DOHH2 (cell line): ENCODE data around the gene SLC9A9.

Source experiments
- H3F3A ChIP-seq: fragments of 200-600 bp; sonication (generic), shearing (Covaris generic); 2 replicates; pipeline ENCODE4 v1.6.0; 2016; ENCODE audit warnings: antibody characterized with exemption, mild to moderate bottlenecking; ENCODE audit not compliant: control insufficient read depth, insufficient read depth
- H3K27ac ChIP-seq: fragments of 200-600 bp; sonication (generic); 2 replicates; pipeline ENCODE4 v1.5.1; 2014; ENCODE audit warnings: low read depth, mild to moderate bottlenecking, low read length, moderate library complexity
- H3K27me3 ChIP-seq: fragments of 200-600 bp; sonication (generic); 2 replicates; pipeline ENCODE4 v1.6.1; 2014; ENCODE audit warnings: mild to moderate bottlenecking, low read length, mixed read lengths; ENCODE audit not compliant: control insufficient read depth
- H3K36me3 ChIP-seq: fragments of 200-600 bp; sonication (generic); 2 replicates; pipeline ENCODE4 v1.6.1; 2014; ENCODE audit warnings: mild to moderate bottlenecking, low read length, moderate library complexity, mixed read lengths; ENCODE audit not compliant: control insufficient read depth
- H3K4me1 ChIP-seq: fragments of 200-600 bp; sonication (generic); 2 replicates; pipeline ENCODE4 v1.6.1; 2014; ENCODE audit warnings: mild to moderate bottlenecking, low read length, mixed read lengths; ENCODE audit not compliant: control insufficient read depth
- H3K4me2 ChIP-seq: fragments of 200-600 bp; sonication (generic); 2 replicates; pipeline ENCODE4 v1.6.0; 2014; ENCODE audit warnings: mild to moderate bottlenecking, low read length, moderate library complexity
- H3K4me3 ChIP-seq: fragments of 200-600 bp; sonication (generic); 2 replicates; pipeline ENCODE4 v1.5.1; 2014; ENCODE audit warnings: mild to moderate bottlenecking, low read length, mixed read lengths
- H3K79me2 ChIP-seq: fragments of 200-600 bp; sonication (generic); 2 replicates; pipeline ENCODE4 v1.6.1; 2014; ENCODE audit warnings: mild to moderate bottlenecking, low read length, mixed read lengths; ENCODE audit not compliant: control insufficient read depth
- H3K9me2 ChIP-seq: fragments of 200-600 bp; sonication (generic); replicated peaks from 2 replicates; pipeline ENCODE4 v1.6.1; 2014; ENCODE audit warnings: mild to moderate bottlenecking, low read length, mixed read lengths; ENCODE audit not compliant: control insufficient read depth
- H3K9me3 ChIP-seq: fragments of 200-600 bp; sonication (generic); 2 replicates; pipeline ENCODE4 v1.6.1; 2014; ENCODE audit warnings: antibody characterized with exemption, low read length, mixed read lengths; ENCODE audit not compliant: control insufficient read depth, insufficient read depth
- H4K20me1 ChIP-seq: fragments of 200-600 bp; sonication (generic); 2 replicates; pipeline ENCODE4 v1.6.0; 2014; ENCODE audit warnings: low read depth, mild to moderate bottlenecking, antibody characterized with exemption, low read length, moderate library complexity; ENCODE audit not compliant: control insufficient read depth, insufficient read depth
- EZH2phosphoT487 ChIP-seq: fragments of 200-600 bp; sonication (generic); IDR thresholded peaks from 2 replicates; pipeline ENCODE4 v1.6.1; 2017; ENCODE audit warnings: borderline replicate concordance, mild to moderate bottlenecking, antibody characterized with exemption, low read length, moderate library complexity, mixed read lengths
- TF ChIP-seq, protein P1 (sequence below): fragments of 200-600 bp; sonication (generic); IDR thresholded peaks from one replicate; pipeline ENCODE4 v1.5.1; 2014; ENCODE audit warnings: antibody characterized with exemption, mild to moderate bottlenecking, low read depth, low read length; ENCODE audit not compliant: poor library complexity, severe bottlenecking

SLC9A9 gene

DNA sequence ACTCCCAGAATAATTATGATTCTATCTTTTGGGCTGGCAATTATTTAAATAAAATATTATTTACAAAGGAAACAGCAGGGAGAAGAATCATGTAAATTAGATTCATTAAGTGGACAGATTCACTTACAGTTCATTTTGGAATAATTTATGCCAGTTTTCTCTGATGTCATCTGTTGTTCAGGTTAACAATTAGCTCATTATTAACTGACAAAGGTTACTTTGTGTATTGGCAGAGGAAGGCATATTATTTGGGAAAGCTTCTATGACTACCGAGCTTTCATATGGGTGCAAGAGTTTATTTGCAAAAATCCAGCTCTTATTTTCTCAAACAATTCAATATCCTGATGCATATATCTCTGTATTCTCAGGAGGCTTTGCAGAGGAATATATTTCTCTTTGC, 504.3 kb downstream of the SLC9A9 start:
- Histone ChIP-seq H3K27ac (no peak overlapping the region), H3K27me3 (no peaks in the 10 kb centered on the region), H3K4me2 (no peak overlapping the region), H3K4me3 (no peak overlapping the region), H4K20me1 (no peaks in the 10 kb centered on the region), H3K9me2 (no peaks in the 10 kb centered on the region), H3K9me3 (no peaks in the 10 kb centered on the region), H3F3A (no peaks in the 10 kb centered on the region), H3K4me1 (0 out of 2 replicates have a peak, but pooled peaks cover 5% of the 10 kb centered on the region), H3K36me3 (no peaks in the 10 kb centered on the region), H3K79me2 (no peaks in the 10 kb centered on the region)
- TF ChIP-seq EZH2phosphoT487, result no peak
- TF ChIP-seq, protein P1, sequence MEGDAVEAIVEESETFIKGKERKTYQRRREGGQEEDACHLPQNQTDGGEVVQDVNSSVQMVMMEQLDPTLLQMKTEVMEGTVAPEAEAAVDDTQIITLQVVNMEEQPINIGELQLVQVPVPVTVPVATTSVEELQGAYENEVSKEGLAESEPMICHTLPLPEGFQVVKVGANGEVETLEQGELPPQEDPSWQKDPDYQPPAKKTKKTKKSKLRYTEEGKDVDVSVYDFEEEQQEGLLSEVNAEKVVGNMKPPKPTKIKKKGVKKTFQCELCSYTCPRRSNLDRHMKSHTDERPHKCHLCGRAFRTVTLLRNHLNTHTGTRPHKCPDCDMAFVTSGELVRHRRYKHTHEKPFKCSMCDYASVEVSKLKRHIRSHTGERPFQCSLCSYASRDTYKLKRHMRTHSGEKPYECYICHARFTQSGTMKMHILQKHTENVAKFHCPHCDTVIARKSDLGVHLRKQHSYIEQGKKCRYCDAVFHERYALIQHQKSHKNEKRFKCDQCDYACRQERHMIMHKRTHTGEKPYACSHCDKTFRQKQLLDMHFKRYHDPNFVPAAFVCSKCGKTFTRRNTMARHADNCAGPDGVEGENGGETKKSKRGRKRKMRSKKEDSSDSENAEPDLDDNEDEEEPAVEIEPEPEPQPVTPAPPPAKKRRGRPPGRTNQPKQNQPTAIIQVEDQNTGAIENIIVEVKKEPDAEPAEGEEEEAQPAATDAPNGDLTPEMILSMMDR, result no peak

DNA sequence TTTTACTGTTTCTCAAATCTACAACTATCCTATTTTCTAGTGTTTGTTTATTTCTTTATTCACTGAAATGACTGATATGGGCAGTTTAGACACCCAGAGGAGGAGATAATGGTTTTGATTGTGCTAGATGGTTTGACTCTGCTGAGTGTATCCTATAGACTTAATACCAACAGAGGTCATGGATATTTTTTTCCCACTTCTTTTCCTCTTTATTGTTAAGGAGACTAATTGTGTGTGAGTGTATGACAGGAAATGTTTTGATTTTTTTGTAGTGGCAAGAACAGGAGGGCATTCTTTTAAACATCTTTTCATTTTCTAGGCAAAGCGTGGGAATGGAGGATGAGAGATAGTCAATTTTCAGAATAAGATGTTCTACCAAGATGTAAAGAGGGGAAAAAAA, 505.2 kb downstream of the SLC9A9 start:
- H3K27me3 ChIP-seq, result no peaks in the 10 kb centered on the region
- no peak overlapping the region for H3K4me3 ChIP-seq
- H4K20me1 ChIP-seq, result no peaks in the 10 kb centered on the region
- no peaks in the 10 kb centered on the region for H3K36me3 ChIP-seq
- no peaks in the 10 kb centered on the region for H3K79me2 ChIP-seq
- H3K9me2 ChIP-seq, result no peaks in the 10 kb centered on the region
- H3K9me3 ChIP-seq, result no peaks in the 10 kb centered on the region
- H3K4me2 ChIP-seq, result no peak overlapping the region
- H3K27ac ChIP-seq, result no peak overlapping the region
- TF ChIP-seq, protein P1, result no peak
- TF ChIP-seq EZH2phosphoT487, result no peak
- no peaks in the 10 kb centered on the region for H3K4me1 ChIP-seq
- no peaks in the 10 kb centered on the region for H3F3A ChIP-seq

DNA sequence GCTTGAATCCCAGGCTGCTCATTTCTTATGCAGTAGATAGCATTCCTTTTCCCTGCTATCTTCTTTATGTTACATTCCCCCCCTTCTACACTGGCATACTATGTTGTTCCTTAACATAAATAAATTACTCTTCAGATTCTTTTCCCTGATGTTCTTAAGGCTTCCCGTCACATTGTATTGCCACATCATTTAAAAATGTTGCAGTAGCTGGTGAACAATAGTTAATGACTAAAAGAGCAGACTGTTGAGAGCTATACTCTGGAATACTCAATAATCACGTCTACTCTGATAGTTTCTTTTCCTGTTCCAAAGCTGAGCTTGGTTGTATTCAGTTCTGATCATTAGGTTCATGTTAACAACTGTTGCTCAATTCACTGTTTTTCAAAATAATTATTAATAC, 508.8 kb downstream of the SLC9A9 start:
- no peaks in the 10 kb centered on the region for H3K27me3 ChIP-seq
- TF ChIP-seq, protein P1, result no peak
- no peak for TF ChIP-seq EZH2phosphoT487
- H3K9me2 ChIP-seq, result no peaks in the 10 kb centered on the region
- H3K4me3 ChIP-seq, result no peak overlapping the region
- H3F3A ChIP-seq, result no peaks in the 10 kb centered on the region
- no peak overlapping the region for H3K27ac ChIP-seq
- no peaks in the 10 kb centered on the region for H3K36me3 ChIP-seq
- H3K4me1 ChIP-seq, result no peaks in the 10 kb centered on the region
- H3K4me2 ChIP-seq, result no peak overlapping the region
- no peaks in the 10 kb centered on the region for H3K79me2 ChIP-seq
- no peaks in the 10 kb centered on the region for H4K20me1 ChIP-seq
- no peaks in the 10 kb centered on the region for H3K9me3 ChIP-seq

DNA sequence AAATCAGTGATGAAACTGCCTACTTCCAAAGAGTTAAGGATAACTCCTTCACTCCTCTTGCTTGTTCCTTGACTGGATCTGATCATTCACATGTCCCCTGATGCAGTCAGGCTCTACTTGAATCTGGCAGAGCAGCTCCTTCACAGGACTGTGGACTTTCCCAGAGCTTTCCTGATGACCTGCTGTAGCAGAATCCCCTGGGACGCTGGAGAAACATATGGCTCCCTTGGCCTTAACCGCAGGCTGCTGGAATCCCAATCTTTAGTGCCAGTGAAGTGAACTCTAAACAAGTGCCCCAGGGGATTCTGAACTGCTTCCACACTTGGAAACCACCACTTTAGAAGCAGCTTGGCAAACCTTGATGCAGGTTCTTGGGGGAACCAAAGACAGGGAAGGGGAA, 510.9 kb downstream of the SLC9A9 start:
- Histone ChIP-seq H3K4me1 (no peaks in the 10 kb centered on the region), H3K4me3 (no peak overlapping the region), H3K27ac (no peak overlapping the region), H3F3A (no peaks in the 10 kb centered on the region), H3K27me3 (no peaks in the 10 kb centered on the region), H3K9me3 (no peaks in the 10 kb centered on the region), H3K36me3 (no peaks in the 10 kb centered on the region), H3K79me2 (no peaks in the 10 kb centered on the region), H3K4me2 (no peak overlapping the region), H4K20me1 (no peaks in the 10 kb centered on the region), H3K9me2 (no peaks in the 10 kb centered on the region)
- TF ChIP-seq, protein P1, result no peak
- TF ChIP-seq EZH2phosphoT487, result no peak
